Measurements from ENCODE around the gene ZBTB8B.
"Not testable (repeated sequence)": the region's sequence is repeated elsewhere in the genome, so short reads cannot be mapped to it uniquely, and the experiment has no call there.

The ZBTB8B gene

DNA sequence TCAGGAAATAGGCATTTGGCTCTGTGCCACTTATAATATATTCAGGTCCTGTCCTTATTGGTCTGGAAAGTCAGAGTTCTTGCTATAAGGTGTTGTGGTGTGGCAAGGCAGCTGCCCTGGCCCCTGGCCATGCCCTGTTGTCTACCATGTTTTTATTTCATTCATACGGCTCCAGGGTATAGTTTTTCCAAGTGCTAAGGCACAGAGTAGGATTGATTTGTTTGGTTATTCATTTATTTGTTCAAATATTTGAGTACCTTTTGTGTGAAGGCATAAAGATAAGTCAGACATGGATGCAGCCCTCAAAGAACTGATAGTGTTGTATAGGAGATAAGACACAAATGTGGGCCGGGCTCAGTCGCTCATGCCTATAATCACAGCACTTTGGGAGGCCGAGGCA is 10.1 kb downstream of the ZBTB8B start:
- Mint-ChIP-seq H3K4me1 (no peaks in the 10 kb centered on the region), H3K27me3 (peaks cover 27% of the 10 kb centered on the region), H3K9me3 (no peaks in the 10 kb centered on the region), H3K36me3 (ENCODE audit: insufficient read depth) (no peaks in the 10 kb centered on the region), H3K27ac (ENCODE audit: low read depth) (no peak overlapping the region), H3K4me3 (no peak overlapping the region)
- DNase-seq (ENCODE audit: low spot score in 2 of 2) (no peak), ATAC-seq (replicated peaks; ENCODE audit: extremely low read depth, poor library complexity, severe bottlenecking) (no peak)

DNA sequence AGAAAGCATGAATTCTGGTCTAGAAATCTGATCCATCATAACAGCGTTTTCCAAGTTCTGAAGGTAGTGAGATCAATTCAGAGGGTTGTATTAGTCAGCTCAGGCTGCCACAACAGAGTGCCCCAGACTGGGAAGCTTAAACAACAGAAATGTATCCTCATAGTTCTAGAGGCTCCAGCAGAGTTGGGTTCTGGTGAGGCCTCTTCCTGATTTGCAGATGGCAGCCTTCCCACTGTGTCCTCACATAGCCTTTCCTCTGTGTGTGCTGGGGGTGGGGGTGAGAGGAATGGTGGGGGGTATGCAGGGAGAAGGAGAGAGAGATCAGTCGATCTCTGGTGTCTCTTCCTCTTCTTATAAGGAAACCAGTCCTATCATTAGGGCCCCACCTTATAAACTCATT is 15.1 kb downstream of the ZBTB8B start:
- Mint-ChIP-seq H3K4me1 (no peaks in the 10 kb centered on the region), H3K27ac (ENCODE audit: low read depth) (no peak overlapping the region), H3K27me3 (peaks cover 58% of the 10 kb centered on the region), H3K4me3 (no peak overlapping the region), H3K9me3 (no peaks in the 10 kb centered on the region), H3K36me3 (ENCODE audit: insufficient read depth) (no peaks in the 10 kb centered on the region)
- DNase-seq (ENCODE audit: low spot score in 2 of 2) (no peak), ATAC-seq (replicated peaks; ENCODE audit: extremely low read depth, poor library complexity, severe bottlenecking) (no peak)

DNA sequence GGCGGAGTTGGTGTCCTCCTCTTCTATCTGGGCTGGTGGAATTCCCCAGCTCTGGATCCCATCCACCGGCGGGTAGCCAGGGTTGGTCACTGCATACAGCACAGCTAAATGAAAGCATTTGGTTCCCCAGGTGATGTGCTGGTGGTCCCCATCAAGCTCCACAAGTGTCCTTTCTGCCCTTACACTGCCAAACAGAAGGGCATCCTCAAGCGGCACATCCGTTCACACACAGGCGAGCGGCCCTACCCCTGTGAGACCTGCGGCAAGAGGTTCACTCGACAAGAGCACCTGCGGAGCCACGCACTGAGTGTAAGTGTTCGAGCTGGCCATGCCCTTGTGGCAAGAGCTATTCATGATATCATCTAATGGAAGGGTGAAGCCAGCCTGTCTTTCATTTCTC is 15.9 kb downstream of the ZBTB8B start:
- Mint-ChIP-seq H3K9me3 (no peaks in the 10 kb centered on the region), H3K4me1 (no peaks in the 10 kb centered on the region), H3K27me3 (peaks cover 53% of the 10 kb centered on the region), H3K4me3 (no peak overlapping the region), H3K36me3 (ENCODE audit: insufficient read depth) (no peaks in the 10 kb centered on the region), H3K27ac (ENCODE audit: low read depth) (no peak overlapping the region)
- ATAC-seq (replicated peaks; ENCODE audit: extremely low read depth, poor library complexity, severe bottlenecking) (no peak), DNase-seq (ENCODE audit: low spot score in 2 of 2) (no peak)

DNA sequence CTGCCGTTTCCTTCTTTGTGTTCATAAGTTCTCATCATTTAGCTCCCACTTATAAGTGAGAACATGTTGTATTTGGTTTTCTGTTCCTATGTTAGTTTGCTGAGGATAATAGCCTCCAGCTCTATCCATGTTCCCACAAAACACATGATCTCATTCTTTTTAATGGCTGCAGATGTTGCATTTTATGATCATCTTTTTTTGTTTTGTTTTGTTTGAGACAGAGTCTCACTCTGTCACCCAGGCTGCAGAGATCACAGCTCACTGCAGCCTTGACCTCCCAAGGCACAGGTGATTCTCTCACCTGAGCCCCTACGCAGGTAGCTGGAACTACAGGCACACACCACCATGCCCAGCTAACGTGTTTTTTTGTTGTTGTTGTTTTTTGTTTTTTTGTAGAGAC is 16.9 kb downstream of the ZBTB8B start:
- not testable (repeated sequence) for ATAC-seq (replicated peaks; ENCODE audit: extremely low read depth, poor library complexity, severe bottlenecking); H3K9me3 Mint-ChIP-seq; H3K4me3 Mint-ChIP-seq; DNase-seq (ENCODE audit: low spot score in 2 of 2); H3K4me1 Mint-ChIP-seq; H3K27ac Mint-ChIP-seq (ENCODE audit: low read depth); H3K36me3 Mint-ChIP-seq (ENCODE audit: insufficient read depth)
- peaks cover 43% of the 10 kb centered on the region for H3K27me3 Mint-ChIP-seq

DNA sequence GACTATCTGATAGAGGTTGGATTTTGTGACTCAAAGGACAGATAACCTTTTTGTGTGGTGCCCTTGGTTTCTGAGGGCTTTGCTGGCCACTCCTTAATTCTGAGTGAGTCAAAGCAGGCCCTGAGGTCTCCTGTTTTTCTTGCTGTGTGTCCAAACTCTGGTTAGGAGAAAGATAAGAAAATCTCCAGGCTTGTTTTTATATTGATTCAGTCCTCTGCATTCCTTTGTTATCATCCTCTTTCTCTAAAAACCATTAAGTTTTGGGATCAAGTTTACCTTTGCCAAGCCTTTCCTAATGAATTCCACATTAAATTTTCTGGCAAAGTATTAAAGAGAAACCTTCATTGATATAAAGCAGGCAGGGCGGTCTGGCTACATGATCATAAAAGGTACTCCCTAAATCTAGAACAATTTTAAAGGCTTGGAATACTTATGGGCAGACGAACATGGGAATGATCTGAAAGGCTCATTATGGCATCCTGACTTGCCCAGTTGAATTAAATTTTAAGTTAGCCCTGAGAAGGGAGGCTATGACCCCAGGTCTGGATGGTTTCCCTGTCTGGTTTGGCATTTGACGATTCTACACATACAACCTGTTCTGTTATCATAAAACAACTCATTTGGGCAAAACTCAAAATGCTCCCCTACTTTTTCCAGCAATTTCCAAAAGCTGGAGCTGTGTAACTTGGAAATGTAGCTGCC is 20.8 kb downstream of the ZBTB8B start:
- ATAC-seq (replicated peaks; ENCODE audit: extremely low read depth, poor library complexity, severe bottlenecking), result no peak
- no peaks in the 10 kb centered on the region for H3K36me3 Mint-ChIP-seq (ENCODE audit: insufficient read depth)

DNA sequence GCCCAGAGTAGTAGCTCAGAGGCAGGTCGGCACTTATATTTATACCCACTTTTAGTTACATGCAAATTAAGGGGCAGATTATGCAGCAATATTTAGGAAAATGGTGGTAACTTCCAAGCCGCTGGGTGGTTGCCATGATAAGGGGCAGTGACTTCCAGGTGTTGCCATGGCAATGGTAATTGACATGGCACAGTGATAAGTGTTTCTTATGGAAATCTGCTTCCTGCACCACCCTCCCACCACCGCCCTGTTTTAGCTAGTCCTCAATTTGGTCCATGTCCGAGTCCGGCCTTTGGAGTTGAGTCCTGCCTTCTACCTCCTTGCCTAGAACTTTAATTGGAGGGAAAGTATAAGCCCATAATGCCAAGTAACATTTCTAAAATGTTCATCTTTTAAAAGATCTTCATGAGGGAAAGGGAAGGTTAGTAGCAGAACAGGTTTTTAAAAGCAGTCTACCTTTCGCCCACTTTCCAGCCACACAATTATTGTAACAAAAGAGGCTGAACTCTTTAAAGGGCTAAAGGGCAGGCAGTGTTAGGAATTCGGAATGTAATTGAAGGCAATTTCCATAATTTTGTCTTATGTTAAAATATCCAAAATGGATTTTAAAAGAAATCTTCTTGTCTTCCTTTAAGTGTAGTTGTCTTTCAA is 21.7 kb downstream of the ZBTB8B start:
- DNase-seq (ENCODE audit: low spot score in 2 of 2) (no peak), ATAC-seq (replicated peaks; ENCODE audit: extremely low read depth, poor library complexity, severe bottlenecking) (no peak)
- Mint-ChIP-seq H3K36me3 (ENCODE audit: insufficient read depth) (no peaks in the 10 kb centered on the region), H3K4me1 (no peaks in the 10 kb centered on the region), H3K27me3 (peaks cover 46% of the 10 kb centered on the region), H3K9me3 (no peaks in the 10 kb centered on the region), H3K27ac (ENCODE audit: low read depth) (no peak overlapping the region), H3K4me3 (no peak overlapping the region)

More for the DNA sequence above, 20.8 kb downstream of the ZBTB8B start:
- H3K27me3 Mint-ChIP-seq, result peaks cover 54% of the 10 kb centered on the region
- no peak overlapping the region for H3K27ac Mint-ChIP-seq (ENCODE audit: low read depth)
- H3K4me3 Mint-ChIP-seq, result no peak overlapping the region
- no peaks in the 10 kb centered on the region for H3K9me3 Mint-ChIP-seq
- DNase-seq (ENCODE audit: low spot score in 2 of 2), result no peak
- H3K4me1 Mint-ChIP-seq, result no peaks in the 10 kb centered on the region

DNA sequence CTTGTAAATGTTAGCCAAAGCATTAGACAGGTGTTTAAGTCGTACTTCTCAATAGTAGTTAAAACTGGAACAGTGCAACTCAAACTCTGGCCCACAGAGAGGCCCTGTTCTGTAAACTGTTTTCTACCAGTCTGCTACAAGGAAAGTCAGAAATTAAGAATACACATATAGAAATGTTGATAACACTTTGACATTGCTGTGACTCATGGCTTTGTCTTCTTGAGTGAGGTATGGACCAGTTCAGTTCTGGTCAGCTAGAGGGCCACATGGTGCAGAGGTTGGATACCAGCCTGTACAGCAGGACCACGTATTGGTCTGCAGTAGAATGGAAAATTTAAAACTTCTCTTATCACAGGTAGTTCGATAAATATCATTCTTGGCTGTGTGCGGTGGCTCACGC is 22.3 kb downstream of the ZBTB8B start:
- no peaks in the 10 kb centered on the region for H3K36me3 Mint-ChIP-seq (ENCODE audit: insufficient read depth)
- no peak overlapping the region for H3K4me3 Mint-ChIP-seq
- no peak for ATAC-seq (replicated peaks; ENCODE audit: extremely low read depth, poor library complexity, severe bottlenecking)
- no peaks in the 10 kb centered on the region for H3K9me3 Mint-ChIP-seq
- no peak overlapping the region for H3K27ac Mint-ChIP-seq (ENCODE audit: low read depth)
- H3K27me3 Mint-ChIP-seq, result peaks cover 40% of the 10 kb centered on the region
- no peak for DNase-seq (ENCODE audit: low spot score in 2 of 2)
- H3K4me1 Mint-ChIP-seq, result no peaks in the 10 kb centered on the region

DNA sequence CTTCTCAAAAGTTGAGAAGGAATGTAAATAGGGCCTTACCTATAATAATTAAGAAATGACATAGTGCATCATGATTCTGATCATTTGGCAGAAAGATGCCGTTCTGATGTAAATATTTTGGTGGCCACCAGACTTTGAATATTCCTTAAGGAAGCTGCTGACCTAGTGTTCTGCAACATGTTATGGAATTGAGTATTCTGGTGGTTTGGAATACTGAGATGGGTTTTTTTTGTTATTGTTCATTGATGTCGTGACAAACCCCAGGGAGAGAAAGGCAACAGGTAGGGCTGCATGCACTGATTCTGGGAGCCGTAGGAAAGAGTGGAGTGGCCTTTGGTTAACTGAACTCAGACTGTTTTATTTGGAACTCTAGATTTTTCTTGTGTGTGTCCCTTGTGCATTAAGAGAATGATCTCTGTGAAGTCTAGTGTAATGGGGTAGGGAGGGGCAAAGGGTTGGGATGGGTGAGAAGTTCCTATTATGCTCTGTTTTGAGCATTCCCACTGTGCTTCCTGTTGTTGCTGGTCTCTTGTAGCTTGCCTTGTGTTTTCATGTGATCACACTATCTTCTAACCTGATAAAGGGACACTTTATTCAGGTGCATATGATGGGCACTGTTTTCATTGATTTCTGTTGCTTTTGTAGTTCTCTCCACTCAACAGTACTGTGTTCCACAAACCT is 25.0 kb downstream of the ZBTB8B start:
- Mint-ChIP-seq H3K36me3 (ENCODE audit: insufficient read depth) (no peaks in the 10 kb centered on the region), H3K27ac (ENCODE audit: low read depth) (no peak overlapping the region), H3K9me3 (no peaks in the 10 kb centered on the region), H3K27me3 (peaks cover 27% of the 10 kb centered on the region), H3K4me3 (no peak overlapping the region), H3K4me1 (no peaks in the 10 kb centered on the region)
- ATAC-seq (replicated peaks; ENCODE audit: extremely low read depth, poor library complexity, severe bottlenecking) (no peak), DNase-seq (ENCODE audit: low spot score in 2 of 2) (no peak)

GRCh38 chr1:32491386-32491785 is 26.5 kb downstream of the ZBTB8B start:
- H3K4me1 Mint-ChIP-seq, result no peaks in the 10 kb centered on the region
- no peak overlapping the region for H3K27ac Mint-ChIP-seq (ENCODE audit: low read depth)
- DNase-seq (ENCODE audit: low spot score in 2 of 2) (no peak), ATAC-seq (replicated peaks; ENCODE audit: extremely low read depth, poor library complexity, severe bottlenecking) (no peak)
- no peak overlapping the region for H3K4me3 Mint-ChIP-seq
- H3K27me3 Mint-ChIP-seq, result peaks cover 23% of the 10 kb centered on the region
- H3K36me3 Mint-ChIP-seq (ENCODE audit: insufficient read depth), result no peaks in the 10 kb centered on the region
- H3K9me3 Mint-ChIP-seq, result no peaks in the 10 kb centered on the region

- DNase-seq (ENCODE audit: low spot score in 2 of 2) (no peak), ATAC-seq (replicated peaks; ENCODE audit: extremely low read depth, poor library complexity, severe bottlenecking) (no peak)
- no peaks in the 10 kb centered on the region for H3K36me3 Mint-ChIP-seq (ENCODE audit: insufficient read depth)
- H3K4me3 Mint-ChIP-seq, result no peak overlapping the region
- no peaks in the 10 kb centered on the region for H3K4me1 Mint-ChIP-seq
- H3K27me3 Mint-ChIP-seq, result peaks cover 29% of the 10 kb centered on the region
- no peak overlapping the region for H3K27ac Mint-ChIP-seq (ENCODE audit: low read depth)
- no peaks in the 10 kb centered on the region for H3K9me3 Mint-ChIP-seq
Observed at GRCh38 chr1:32494196-32494595, 29.3 kb downstream of the ZBTB8B start.

DNA sequence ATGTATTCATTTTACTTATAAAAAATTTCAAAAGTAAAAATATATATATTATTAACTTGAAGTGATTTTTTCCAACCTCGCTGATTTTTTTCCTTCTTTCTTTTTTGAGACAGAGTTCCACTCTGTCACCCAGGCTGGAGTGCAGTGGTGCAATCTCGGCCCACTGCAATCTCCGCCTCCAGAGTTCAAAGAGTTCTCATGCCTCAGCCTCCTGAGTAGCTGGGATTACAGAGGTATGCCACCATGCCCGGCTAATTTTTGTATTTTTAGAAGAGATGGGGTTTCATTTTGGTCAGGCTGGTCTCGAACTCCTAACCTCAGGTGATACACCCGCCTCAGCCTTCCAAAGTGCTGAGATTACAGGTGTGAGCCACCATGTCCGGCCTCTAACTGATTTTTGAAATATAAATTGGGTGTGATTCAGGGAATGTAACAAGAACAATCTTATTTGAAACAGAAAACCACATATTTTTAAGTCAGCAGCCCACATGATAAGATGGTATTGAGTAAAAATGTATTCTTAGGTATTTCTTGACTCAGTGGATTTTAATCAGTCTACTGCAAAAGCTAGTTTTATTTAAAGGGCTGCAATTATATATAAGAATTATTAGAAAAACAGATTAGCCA is 30.0 kb downstream of the ZBTB8B start:
- no peak overlapping the region for H3K27ac Mint-ChIP-seq (ENCODE audit: low read depth)
- H3K9me3 Mint-ChIP-seq, result no peaks in the 10 kb centered on the region
- H3K27me3 Mint-ChIP-seq, result peaks cover 29% of the 10 kb centered on the region
- H3K4me1 Mint-ChIP-seq, result no peaks in the 10 kb centered on the region
- DNase-seq (ENCODE audit: low spot score in 2 of 2) (no peak), ATAC-seq (replicated peaks; ENCODE audit: extremely low read depth, poor library complexity, severe bottlenecking) (no peak)
- no peaks in the 10 kb centered on the region for H3K36me3 Mint-ChIP-seq (ENCODE audit: insufficient read depth)
- no peak overlapping the region for H3K4me3 Mint-ChIP-seq

GRCh38 chr1:32496127-32496526 is 31.3 kb downstream of the ZBTB8B start:
- Mint-ChIP-seq H3K4me1 (no peaks in the 10 kb centered on the region), H3K27me3 (peaks cover 33% of the 10 kb centered on the region), H3K9me3 (no peaks in the 10 kb centered on the region), H3K27ac (ENCODE audit: low read depth) (no peak overlapping the region), H3K4me3 (no peak overlapping the region), H3K36me3 (ENCODE audit: insufficient read depth) (no peaks in the 10 kb centered on the region)
- ATAC-seq (replicated peaks; ENCODE audit: extremely low read depth, poor library complexity, severe bottlenecking), result no peak
- DNase-seq (ENCODE audit: low spot score in 2 of 2), result no peak

DNA sequence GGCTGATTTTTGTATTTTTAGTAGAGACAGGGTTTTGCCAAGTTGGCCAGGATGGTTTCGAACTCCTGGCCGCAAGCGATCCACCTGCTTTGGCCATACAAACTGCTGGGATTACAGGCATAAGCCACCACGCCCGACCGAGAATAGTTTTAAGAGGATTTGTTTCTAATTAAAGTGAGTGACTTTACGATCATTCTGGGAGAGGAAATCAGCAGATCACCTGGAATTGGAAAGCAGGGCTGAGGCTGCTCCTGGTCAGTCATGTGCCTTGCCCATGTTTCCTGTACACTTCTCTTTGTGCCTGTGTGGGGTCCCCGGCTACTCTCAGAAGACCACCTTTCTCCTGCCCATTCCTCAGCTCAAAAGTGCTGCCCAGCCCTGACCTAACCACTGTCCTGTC is 33.9 kb downstream of the ZBTB8B start:
- no peak for DNase-seq (ENCODE audit: low spot score in 2 of 2)
- no peaks in the 10 kb centered on the region for H3K9me3 Mint-ChIP-seq
- no peak overlapping the region for H3K27ac Mint-ChIP-seq (ENCODE audit: low read depth)
- peaks cover 48% of the 10 kb centered on the region for H3K27me3 Mint-ChIP-seq
- no peaks in the 10 kb centered on the region for H3K36me3 Mint-ChIP-seq (ENCODE audit: insufficient read depth)
- no peak overlapping the region for H3K4me3 Mint-ChIP-seq
- no peaks in the 10 kb centered on the region for H3K4me1 Mint-ChIP-seq
- ATAC-seq (replicated peaks; ENCODE audit: extremely low read depth, poor library complexity, severe bottlenecking), result no peak

All from central memory CD8-positive, alpha-beta T cell (primary cell).